ENCODE results near the gene EXOC6.

EXOC6 gene, protein sequence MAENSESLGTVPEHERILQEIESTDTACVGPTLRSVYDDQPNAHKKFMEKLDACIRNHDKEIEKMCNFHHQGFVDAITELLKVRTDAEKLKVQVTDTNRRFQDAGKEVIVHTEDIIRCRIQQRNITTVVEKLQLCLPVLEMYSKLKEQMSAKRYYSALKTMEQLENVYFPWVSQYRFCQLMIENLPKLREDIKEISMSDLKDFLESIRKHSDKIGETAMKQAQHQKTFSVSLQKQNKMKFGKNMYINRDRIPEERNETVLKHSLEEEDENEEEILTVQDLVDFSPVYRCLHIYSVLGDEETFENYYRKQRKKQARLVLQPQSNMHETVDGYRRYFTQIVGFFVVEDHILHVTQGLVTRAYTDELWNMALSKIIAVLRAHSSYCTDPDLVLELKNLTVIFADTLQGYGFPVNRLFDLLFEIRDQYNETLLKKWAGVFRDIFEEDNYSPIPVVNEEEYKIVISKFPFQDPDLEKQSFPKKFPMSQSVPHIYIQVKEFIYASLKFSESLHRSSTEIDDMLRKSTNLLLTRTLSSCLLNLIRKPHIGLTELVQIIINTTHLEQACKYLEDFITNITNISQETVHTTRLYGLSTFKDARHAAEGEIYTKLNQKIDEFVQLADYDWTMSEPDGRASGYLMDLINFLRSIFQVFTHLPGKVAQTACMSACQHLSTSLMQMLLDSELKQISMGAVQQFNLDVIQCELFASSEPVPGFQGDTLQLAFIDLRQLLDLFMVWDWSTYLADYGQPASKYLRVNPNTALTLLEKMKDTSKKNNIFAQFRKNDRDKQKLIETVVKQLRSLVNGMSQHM

DNA sequence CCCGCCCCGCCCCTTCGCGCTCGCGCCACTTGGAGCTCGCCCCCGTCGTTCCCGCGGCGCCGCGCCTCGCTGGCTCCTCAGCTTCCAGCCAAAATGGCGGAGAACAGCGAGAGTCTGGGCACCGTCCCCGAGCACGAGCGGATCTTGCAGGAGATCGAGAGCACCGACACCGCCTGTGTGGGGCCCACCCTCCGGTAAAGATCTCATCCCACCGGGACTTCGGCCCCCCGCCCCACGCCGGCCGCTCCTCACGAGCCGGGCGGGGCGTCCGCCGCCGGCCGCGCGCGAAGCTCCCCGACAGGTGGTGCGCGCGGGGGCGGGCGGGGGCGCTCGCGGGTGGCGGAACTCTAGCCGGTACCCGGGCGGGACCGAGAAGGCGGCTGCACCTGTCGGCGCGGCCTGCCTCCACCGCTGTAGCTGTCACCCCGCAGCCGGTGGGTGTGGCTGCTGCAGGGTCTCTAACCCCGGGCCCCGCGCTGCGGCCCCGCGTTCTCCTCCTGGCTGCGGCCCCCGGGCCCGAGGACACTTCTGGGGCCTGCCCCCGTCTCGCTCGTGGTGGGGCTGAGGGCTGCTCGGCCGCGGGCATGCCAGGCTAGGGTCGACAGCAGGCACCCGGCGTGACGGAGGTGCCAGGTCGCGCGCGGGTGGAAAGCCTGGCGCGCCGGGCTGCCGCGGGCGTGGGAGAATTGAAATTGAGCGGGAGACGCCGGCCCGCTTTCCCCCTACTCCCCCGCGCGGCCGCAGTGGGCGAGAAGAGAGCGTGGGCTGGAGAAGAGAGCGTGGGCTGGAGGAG is at the start of gene EXOC6:
Gene EXOC6 (plus strand): TSS at position 80 of the 793 bp plus-strand sequence. CDS start 14 bp downstream, at position 94.
- Histone ChIP-seq H3K9me3 (ENCODE audit: control insufficient read depth, insufficient read depth, low read depth, low read length) (no peaks in the 10 kb centered on the region), H3K4me3 (ENCODE audit: low read depth, low read length) (peak within 1 kb of the TSS; percentile 90), H3K36me3 (ENCODE audit: control insufficient read depth in 2 of 2, insufficient read depth in 1 of 2, low read length in 2 of 2) (no peaks in the 10 kb centered on the region), H3K27ac (ENCODE audit: extremely low read depth, low read depth, low read length) (peak within 1 kb of the TSS; percentile 89), H3K4me1 (ENCODE audit: control insufficient read depth, insufficient read depth, low read length) (peaks cover 3% of the 10 kb centered on the region; the same call in 1 of the 2 replicates)
- ChIA-PET CTCF (interaction anchor here (0.6 to 1.7 kb wide), 3 partner anchors 9 to 1594 kb away, joined by 3 to 6 read pairs (median 3); no protein-coding TSS in a partner anchor), POLR2A (interaction anchor here (0.6 to 1.6 kb wide), 15 partner anchors 8 to 1451 kb away, joined by 3 to 13 read pairs (median 4); partner anchors contain the start of gene IDE)
- TF ChIP-seq MZF1 (tag by site-specific recombination; IDR thresholded peaks at IDR 0.05; ENCODE audit: borderline replicate concordance): no peak
- peak; percentile 60 for TF ChIP-seq GLIS2 (tag by site-specific recombination; IDR thresholded peaks at IDR 0.05)
- no peak for TF ChIP-seq ZNF404 (tag by site-specific recombination; IDR thresholded peaks at IDR 0.05)
- no peak for TF ChIP-seq SP7 (tag by site-specific recombination; IDR thresholded peaks at IDR 0.05)
- no peak for TF ChIP-seq ZNF623 (tag by site-specific recombination; IDR thresholded peaks at IDR 0.05)
- TF ChIP-seq, protein P1, sequence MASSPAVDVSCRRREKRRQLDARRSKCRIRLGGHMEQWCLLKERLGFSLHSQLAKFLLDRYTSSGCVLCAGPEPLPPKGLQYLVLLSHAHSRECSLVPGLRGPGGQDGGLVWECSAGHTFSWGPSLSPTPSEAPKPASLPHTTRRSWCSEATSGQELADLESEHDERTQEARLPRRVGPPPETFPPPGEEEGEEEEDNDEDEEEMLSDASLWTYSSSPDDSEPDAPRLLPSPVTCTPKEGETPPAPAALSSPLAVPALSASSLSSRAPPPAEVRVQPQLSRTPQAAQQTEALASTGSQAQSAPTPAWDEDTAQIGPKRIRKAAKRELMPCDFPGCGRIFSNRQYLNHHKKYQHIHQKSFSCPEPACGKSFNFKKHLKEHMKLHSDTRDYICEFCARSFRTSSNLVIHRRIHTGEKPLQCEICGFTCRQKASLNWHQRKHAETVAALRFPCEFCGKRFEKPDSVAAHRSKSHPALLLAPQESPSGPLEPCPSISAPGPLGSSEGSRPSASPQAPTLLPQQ (tag by site-specific recombination; IDR thresholded peaks at IDR 0.05): peak; percentile 77
- TF ChIP-seq ZBTB17 (tag by site-specific recombination; IDR thresholded peaks at IDR 0.05): no peak
- no peak for TF ChIP-seq ZNF529 (tag by site-specific recombination; IDR thresholded peaks at IDR 0.05; ENCODE audit: insufficient replicate concordance)
- TF ChIP-seq ZNF184 (tag by site-specific recombination; IDR thresholded peaks at IDR 0.05): no peak
- no peak for TF ChIP-seq BCL11A (tag by site-specific recombination; IDR thresholded peaks at IDR 0.05; ENCODE audit: low read depth)
- TF ChIP-seq, protein P2, sequence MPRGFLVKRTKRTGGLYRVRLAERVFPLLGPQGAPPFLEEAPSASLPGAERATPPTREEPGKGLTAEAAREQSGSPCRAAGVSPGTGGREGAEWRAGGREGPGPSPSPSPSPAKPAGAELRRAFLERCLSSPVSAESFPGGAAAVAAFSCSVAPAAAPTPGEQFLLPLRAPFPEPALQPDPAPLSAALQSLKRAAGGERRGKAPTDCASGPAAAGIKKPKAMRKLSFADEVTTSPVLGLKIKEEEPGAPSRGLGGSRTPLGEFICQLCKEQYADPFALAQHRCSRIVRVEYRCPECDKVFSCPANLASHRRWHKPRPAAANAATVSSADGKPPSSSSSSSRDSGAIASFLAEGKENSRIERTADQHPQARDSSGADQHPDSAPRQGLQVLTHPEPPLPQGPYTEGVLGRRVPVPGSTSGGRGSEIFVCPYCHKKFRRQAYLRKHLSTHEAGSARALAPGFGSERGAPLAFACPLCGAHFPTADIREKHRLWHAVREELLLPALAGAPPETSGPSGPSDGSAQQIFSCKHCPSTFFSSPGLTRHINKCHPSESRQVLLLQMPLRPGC (tag by site-specific recombination; IDR thresholded peaks at IDR 0.05): no peak
- TF ChIP-seq, protein P3, sequence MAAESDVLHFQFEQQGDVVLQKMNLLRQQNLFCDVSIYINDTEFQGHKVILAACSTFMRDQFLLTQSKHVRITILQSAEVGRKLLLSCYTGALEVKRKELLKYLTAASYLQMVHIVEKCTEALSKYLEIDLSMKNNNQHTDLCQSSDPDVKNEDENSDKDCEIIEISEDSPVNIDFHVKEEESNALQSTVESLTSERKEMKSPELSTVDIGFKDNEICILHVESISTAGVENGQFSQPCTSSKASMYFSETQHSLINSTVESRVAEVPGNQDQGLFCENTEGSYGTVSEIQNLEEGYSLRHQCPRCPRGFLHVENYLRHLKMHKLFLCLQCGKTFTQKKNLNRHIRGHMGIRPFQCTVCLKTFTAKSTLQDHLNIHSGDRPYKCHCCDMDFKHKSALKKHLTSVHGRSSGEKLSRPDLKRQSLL (tag by site-specific recombination; IDR thresholded peaks at IDR 0.05): no peak
- no peak for TF ChIP-seq ZNF549 (tag by site-specific recombination; IDR thresholded peaks at IDR 0.05)
- no peak for TF ChIP-seq ZFP69B (tag by site-specific recombination; IDR thresholded peaks at IDR 0.05)
- TF ChIP-seq ZFHX2 (tag by site-specific recombination; conservative IDR thresholded peaks at IDR 0.05): peak; percentile 99
- no peak for TF ChIP-seq ZNF571 (tag by site-specific recombination; IDR thresholded peaks at IDR 0.05)
- TF ChIP-seq ZNF221 (tag by site-specific recombination; IDR thresholded peaks at IDR 0.05; ENCODE audit: borderline replicate concordance): no peak
- no peak for TF ChIP-seq ZNF354C (tag by site-specific recombination; IDR thresholded peaks at IDR 0.05; ENCODE audit: borderline replicate concordance, low read depth)
- 0 out of 2 replicates have a peak, but pooled peaks have one; percentile 44 for TF ChIP-seq KLF1 (tag by site-specific recombination; IDR thresholded peaks at IDR 0.05)
- no peak for TF ChIP-seq ZNF24 (tag by site-specific recombination; IDR thresholded peaks at IDR 0.05)
- no peak; the same call in 1 of the 2 replicates for TF ChIP-seq ZNF561 (tag by site-specific recombination; IDR thresholded peaks at IDR 0.05; ENCODE audit: borderline replicate concordance)
- TF ChIP-seq, protein P4, sequence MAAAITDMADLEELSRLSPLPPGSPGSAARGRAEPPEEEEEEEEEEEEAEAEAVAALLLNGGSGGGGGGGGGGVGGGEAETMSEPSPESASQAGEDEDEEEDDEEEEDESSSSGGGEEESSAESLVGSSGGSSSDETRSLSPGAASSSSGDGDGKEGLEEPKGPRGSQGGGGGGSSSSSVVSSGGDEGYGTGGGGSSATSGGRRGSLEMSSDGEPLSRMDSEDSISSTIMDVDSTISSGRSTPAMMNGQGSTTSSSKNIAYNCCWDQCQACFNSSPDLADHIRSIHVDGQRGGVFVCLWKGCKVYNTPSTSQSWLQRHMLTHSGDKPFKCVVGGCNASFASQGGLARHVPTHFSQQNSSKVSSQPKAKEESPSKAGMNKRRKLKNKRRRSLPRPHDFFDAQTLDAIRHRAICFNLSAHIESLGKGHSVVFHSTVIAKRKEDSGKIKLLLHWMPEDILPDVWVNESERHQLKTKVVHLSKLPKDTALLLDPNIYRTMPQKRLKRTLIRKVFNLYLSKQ (tag by site-specific recombination; IDR thresholded peaks at IDR 0.05; ENCODE audit: borderline replicate concordance): no peak
- TF ChIP-seq ZNF670 (tag by site-specific recombination; IDR thresholded peaks at IDR 0.05; ENCODE audit: low read depth): no peak
- TF ChIP-seq ZNF791 (tag by site-specific recombination; IDR thresholded peaks at IDR 0.05): no peak
- TF ChIP-seq, protein P5, sequence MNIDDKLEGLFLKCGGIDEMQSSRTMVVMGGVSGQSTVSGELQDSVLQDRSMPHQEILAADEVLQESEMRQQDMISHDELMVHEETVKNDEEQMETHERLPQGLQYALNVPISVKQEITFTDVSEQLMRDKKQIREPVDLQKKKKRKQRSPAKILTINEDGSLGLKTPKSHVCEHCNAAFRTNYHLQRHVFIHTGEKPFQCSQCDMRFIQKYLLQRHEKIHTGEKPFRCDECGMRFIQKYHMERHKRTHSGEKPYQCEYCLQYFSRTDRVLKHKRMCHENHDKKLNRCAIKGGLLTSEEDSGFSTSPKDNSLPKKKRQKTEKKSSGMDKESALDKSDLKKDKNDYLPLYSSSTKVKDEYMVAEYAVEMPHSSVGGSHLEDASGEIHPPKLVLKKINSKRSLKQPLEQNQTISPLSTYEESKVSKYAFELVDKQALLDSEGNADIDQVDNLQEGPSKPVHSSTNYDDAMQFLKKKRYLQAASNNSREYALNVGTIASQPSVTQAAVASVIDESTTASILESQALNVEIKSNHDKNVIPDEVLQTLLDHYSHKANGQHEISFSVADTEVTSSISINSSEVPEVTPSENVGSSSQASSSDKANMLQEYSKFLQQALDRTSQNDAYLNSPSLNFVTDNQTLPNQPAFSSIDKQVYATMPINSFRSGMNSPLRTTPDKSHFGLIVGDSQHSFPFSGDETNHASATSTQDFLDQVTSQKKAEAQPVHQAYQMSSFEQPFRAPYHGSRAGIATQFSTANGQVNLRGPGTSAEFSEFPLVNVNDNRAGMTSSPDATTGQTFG (tag by site-specific recombination; IDR thresholded peaks at IDR 0.05; ENCODE audit: borderline replicate concordance): no peak
- no peak for TF ChIP-seq ZBTB1 (tag by site-specific recombination; IDR thresholded peaks at IDR 0.05)
- TF ChIP-seq ZNF121 (tag by site-specific recombination; IDR thresholded peaks at IDR 0.05): 0 out of 2 replicates have a peak, but pooled peaks have one; percentile 25

All from HEK293 (cell line).